ENCODE results near the gene ABCA13.
"Not testable (repeated sequence)": the region's sequence is repeated elsewhere in the genome, so short reads cannot be mapped to it uniquely, and the experiment has no call there.

The ABCA13 gene, protein sequence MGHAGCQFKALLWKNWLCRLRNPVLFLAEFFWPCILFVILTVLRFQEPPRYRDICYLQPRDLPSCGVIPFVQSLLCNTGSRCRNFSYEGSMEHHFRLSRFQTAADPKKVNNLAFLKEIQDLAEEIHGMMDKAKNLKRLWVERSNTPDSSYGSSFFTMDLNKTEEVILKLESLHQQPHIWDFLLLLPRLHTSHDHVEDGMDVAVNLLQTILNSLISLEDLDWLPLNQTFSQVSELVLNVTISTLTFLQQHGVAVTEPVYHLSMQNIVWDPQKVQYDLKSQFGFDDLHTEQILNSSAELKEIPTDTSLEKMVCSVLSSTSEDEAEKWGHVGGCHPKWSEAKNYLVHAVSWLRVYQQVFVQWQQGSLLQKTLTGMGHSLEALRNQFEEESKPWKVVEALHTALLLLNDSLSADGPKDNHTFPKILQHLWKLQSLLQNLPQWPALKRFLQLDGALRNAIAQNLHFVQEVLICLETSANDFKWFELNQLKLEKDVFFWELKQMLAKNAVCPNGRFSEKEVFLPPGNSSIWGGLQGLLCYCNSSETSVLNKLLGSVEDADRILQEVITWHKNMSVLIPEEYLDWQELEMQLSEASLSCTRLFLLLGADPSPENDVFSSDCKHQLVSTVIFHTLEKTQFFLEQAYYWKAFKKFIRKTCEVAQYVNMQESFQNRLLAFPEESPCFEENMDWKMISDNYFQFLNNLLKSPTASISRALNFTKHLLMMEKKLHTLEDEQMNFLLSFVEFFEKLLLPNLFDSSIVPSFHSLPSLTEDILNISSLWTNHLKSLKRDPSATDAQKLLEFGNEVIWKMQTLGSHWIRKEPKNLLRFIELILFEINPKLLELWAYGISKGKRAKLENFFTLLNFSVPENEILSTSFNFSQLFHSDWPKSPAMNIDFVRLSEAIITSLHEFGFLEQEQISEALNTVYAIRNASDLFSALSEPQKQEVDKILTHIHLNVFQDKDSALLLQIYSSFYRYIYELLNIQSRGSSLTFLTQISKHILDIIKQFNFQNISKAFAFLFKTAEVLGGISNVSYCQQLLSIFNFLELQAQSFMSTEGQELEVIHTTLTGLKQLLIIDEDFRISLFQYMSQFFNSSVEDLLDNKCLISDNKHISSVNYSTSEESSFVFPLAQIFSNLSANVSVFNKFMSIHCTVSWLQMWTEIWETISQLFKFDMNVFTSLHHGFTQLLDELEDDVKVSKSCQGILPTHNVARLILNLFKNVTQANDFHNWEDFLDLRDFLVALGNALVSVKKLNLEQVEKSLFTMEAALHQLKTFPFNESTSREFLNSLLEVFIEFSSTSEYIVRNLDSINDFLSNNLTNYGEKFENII (N-terminal part only)

DNA sequence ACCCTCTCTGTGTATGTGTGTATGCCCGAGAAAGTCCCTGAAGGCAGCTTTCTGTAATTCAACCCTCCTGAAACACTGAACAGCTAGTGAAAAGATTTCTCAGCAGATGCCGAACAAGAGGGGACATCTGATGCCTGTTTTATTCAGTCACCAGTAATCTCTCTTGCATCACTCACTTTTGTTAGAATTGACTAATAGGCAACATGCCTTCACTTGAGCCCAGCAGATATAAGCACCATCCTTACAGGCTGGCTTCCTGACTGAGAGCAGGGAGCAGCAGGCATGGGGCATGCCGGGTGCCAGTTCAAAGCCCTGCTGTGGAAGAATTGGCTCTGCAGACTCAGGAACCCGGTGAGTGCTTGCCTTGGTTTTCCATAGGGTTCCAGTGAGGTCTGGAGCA lies at the start of gene ABCA13:
TSS of gene ABCA13 (plus strand) at position 257 of the 400 bp plus-strand sequence. CDS start at position 283, 26 bp downstream.
- no peak for DNase-seq (ENCODE audit: low read depth in 1 of 2, low spot score in 1 of 2)

- no peak for DNase-seq (ENCODE audit: low read depth in 1 of 2, low spot score in 1 of 2)
Measured at GRCh38 chr7:48126037-48126436, 45.2 kb upstream of the ABCA13 start.

- no peak for DNase-seq (ENCODE audit: low read depth in 1 of 2, low spot score in 1 of 2)
Measured at GRCh38 chr7:48130658-48131108, 40.6 kb upstream of the ABCA13 start.

GRCh38 chr7:48132792-48133191 lies 38.5 kb upstream of the ABCA13 start:
- DNase-seq (ENCODE audit: low read depth in 1 of 2, low spot score in 1 of 2) = no peak

DNA sequence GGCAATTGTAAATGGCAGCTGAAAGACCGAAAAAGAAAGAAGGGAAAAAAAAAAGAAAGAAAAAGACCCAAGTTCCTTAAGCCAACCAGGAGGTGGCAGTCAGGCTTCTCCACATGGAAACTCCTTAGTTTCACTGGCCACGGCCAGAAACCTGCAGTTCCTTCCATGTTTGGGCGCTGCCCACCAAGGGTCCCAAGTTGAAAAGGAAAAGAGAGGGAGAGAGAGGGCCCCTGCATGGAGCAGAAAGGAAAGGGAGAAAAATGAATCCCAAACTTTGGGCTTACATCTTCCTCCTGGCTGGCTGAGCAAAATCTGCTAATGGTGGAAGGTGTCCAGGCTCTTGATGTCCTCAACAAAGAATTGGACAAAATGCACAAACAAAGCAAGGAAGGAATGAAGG lies 31.8 kb upstream of the ABCA13 start:
- no peak for DNase-seq (ENCODE audit: low read depth in 1 of 2, low spot score in 1 of 2)

GRCh38 chr7:48140001-48140681 lies 31.1 kb upstream of the ABCA13 start:
- no peak for DNase-seq (ENCODE audit: low read depth in 1 of 2, low spot score in 1 of 2)

DNA sequence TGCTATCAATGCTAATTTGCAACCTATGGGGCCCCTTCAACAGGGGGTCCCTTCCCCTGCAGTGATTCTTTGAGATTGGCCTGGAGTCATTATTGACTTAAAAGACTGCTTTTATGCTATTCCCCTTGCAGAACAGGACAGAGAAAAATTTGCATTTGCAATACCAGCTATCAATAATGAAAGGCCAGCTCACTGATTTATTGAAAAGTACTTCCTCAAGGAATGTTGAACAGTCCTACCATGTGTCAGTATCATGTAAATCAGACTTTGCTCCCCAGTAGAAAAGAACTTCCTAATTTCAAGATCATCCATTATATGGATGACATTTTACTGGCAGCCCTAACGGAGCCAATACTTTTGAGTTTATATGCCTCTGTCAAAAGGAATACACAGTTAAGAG lies 29.7 kb upstream of the ABCA13 start:
- no peak for DNase-seq (ENCODE audit: low read depth in 1 of 2, low spot score in 1 of 2)

GRCh38 chr7:48144291-48144768 lies 26.9 kb upstream of the ABCA13 start:
- DNase-seq (ENCODE audit: low read depth in 1 of 2, low spot score in 1 of 2) = no peak

GRCh38 chr7:48147078-48147591 lies 24.1 kb upstream of the ABCA13 start:
- no peak for DNase-seq (ENCODE audit: low read depth in 1 of 2, low spot score in 1 of 2)

GRCh38 chr7:48147690-48148089 lies 23.6 kb upstream of the ABCA13 start:
- not testable (repeated sequence) for DNase-seq (ENCODE audit: low read depth in 1 of 2, low spot score in 1 of 2)

- DNase-seq (ENCODE audit: low read depth in 1 of 2, low spot score in 1 of 2) = no peak
Measured at GRCh38 chr7:48148311-48148710, 22.9 kb upstream of the ABCA13 start.

DNA sequence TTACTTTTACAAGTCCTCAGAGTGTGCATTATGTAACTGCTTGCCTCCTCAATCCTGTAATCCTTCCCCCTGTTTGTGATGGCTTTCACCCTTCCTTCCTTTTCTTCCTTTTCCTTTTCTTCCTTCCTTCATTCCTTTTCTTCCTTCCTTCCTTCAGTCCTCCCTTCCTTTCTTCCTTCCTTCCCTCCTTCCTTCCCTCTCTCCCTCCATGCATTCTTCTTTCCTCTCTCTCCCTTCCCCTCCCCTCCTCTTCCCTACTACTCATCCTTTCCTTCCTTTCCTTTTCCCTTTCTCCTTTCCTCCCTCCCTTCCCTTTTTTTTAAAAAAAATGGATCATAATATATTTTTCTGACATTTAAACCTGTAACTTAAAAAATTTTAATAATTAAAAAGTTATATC lies 22.2 kb upstream of the ABCA13 start:
- no peak for DNase-seq (ENCODE audit: low read depth in 1 of 2, low spot score in 1 of 2)

DNA sequence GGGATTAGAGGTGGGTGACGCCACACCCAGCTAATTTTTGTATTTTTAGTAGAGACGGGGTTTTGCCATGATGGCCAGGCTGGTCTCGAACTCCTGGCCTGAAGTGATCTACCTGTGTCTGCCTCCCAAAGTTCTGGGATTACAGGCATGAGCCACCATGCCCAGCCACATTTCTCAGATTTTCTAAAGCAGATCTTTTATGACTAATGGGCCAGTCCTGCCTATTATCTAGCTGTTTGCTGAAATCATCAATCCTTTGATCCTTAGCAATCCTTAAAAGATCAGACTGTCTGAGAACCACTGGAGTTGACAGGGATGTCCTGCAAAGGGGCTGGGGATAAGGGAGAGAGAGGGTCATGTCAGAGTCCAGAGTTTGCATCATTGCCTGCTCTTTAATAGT lies 21.2 kb upstream of the ABCA13 start:
- DNase-seq (ENCODE audit: low read depth in 1 of 2, low spot score in 1 of 2) = no peak

- DNase-seq (ENCODE audit: low read depth in 1 of 2, low spot score in 1 of 2) = no peak
Measured at GRCh38 chr7:48154792-48155413, 16.4 kb upstream of the ABCA13 start.

DNA sequence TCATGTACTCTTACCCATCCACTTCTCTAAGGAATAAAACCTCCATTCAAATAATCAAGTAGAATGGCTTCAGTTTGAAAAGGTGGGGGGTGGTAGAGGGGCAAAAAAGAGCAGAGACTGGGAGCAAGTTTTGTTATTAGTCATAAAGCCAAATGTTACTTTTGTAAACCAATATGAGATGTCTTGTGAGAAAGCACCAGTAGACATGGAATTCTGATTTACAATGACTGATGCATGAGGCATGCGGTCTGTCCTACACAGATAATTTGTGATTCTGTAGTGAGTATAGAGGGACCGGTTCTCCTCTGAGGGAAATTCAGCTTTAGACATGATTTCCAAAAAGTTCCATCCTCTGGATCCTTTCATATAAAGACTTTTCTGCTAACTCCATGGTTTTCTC lies 12.9 kb upstream of the ABCA13 start:
- DNase-seq (ENCODE audit: low read depth in 1 of 2, low spot score in 1 of 2) = no peak

GRCh38 chr7:48161407-48162125 lies 9.7 kb upstream of the ABCA13 start:
- no peak for DNase-seq (ENCODE audit: low read depth in 1 of 2, low spot score in 1 of 2)

DNA sequence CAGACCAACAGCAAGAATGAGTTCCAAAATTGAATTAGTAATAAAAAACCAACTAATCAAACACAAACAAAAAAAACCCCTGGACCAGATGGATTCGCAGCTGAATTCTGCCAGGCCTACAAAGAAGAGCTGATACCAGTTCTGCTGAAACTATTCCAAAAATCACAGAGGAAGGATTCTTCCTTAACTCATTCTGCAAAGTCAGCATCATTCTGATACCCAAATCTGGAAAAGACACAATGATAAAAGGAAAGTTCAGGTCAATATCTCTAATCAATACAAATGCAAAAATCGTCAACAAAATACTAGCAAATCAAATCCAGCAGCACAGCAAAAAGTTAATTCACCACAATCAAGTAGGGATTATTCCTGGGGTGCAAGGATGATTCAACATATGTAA lies 6.1 kb upstream of the ABCA13 start:
- no peak for DNase-seq (ENCODE audit: low read depth in 1 of 2, low spot score in 1 of 2)

DNA sequence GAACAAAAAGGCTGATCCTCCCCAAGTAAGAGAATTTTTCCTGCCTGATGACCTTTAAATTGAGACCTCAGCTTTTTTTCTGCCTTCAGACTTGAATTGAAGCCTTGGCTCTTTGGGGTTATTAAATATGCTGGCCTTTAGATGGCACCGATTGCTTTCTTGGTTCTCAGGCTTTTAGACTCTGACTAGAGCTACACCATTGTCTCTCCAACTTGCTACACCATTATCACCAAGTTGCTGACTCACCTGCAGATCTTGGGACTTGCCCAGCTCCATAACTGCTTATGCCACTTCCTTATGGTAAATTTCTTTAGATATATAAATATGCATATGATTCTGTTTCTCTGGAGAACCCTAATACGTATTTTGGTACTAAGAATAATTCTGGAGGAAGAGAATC lies 3.1 kb upstream of the ABCA13 start:
- DNase-seq (ENCODE audit: low read depth in 1 of 2, low spot score in 1 of 2) = no peak

- no peak for DNase-seq (ENCODE audit: low read depth in 1 of 2, low spot score in 1 of 2)
Measured at GRCh38 chr7:48170506-48170905, 752 bp upstream of the ABCA13 start.
